Measurements from ENCODE around the gene FUBP3.

- TF ChIP-seq CTCF (IDR thresholded peaks at IDR 0.05), result no peak
- TF ChIP-seq POLR2A (IDR thresholded peaks at IDR 0.05), result no peak
- TF ChIP-seq EP300 (IDR thresholded peaks at IDR 0.05), result no peak
Observed at GRCh38 chr9:130677252-130677651, 97.9 kb downstream of the FUBP3 start.

Measured in tibial nerve (tissue), 4 donors.